ENCODE results near the gene PDE9A. TPM values are rescaled to one million over a fixed set of nuclear protein-coding genes. Genes with fewer than 3 reads are reported as not detected.

PDE9A gene
- total RNA-seq, 1 donor, result not detected

GRCh38 chr21:42646836-42647235 lies 6.6 kb upstream of the PDE9A start:
- H3K4me3 ChIP-seq (ENCODE audit: low read depth, low read length), result no peak overlapping the region
- no peak for DNase-seq (ENCODE audit: low read depth)
- TF ChIP-seq, protein P1, sequence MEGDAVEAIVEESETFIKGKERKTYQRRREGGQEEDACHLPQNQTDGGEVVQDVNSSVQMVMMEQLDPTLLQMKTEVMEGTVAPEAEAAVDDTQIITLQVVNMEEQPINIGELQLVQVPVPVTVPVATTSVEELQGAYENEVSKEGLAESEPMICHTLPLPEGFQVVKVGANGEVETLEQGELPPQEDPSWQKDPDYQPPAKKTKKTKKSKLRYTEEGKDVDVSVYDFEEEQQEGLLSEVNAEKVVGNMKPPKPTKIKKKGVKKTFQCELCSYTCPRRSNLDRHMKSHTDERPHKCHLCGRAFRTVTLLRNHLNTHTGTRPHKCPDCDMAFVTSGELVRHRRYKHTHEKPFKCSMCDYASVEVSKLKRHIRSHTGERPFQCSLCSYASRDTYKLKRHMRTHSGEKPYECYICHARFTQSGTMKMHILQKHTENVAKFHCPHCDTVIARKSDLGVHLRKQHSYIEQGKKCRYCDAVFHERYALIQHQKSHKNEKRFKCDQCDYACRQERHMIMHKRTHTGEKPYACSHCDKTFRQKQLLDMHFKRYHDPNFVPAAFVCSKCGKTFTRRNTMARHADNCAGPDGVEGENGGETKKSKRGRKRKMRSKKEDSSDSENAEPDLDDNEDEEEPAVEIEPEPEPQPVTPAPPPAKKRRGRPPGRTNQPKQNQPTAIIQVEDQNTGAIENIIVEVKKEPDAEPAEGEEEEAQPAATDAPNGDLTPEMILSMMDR (IDR thresholded peaks at IDR 0.05; ENCODE audit: insufficient read depth, low read length), result no peak

DNA sequence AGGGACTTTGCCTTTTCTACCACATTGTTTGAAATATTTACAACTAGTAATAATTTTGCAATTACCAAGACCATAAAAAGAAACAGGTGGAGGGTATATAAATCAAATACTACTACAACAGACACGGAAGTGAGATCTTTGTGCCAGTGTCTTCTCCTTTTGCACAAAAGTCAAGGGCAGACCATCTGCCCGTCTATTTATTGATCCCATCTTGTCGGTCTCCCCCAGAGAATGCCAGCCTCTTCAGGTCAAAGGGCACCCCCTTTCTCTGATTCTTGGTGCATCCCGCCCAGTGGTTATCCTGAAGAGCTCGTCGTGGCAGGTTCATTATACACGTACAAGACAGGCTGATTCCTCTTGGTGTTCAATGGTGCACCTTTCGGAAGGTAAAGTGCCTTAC lies 4.8 kb upstream of the PDE9A start:
- no peak for DNase-seq (ENCODE audit: low read depth)
- no peak overlapping the region for H3K4me3 ChIP-seq (ENCODE audit: low read depth, low read length)
- TF ChIP-seq, protein P1 (IDR thresholded peaks at IDR 0.05; ENCODE audit: insufficient read depth, low read length), result no peak

DNA sequence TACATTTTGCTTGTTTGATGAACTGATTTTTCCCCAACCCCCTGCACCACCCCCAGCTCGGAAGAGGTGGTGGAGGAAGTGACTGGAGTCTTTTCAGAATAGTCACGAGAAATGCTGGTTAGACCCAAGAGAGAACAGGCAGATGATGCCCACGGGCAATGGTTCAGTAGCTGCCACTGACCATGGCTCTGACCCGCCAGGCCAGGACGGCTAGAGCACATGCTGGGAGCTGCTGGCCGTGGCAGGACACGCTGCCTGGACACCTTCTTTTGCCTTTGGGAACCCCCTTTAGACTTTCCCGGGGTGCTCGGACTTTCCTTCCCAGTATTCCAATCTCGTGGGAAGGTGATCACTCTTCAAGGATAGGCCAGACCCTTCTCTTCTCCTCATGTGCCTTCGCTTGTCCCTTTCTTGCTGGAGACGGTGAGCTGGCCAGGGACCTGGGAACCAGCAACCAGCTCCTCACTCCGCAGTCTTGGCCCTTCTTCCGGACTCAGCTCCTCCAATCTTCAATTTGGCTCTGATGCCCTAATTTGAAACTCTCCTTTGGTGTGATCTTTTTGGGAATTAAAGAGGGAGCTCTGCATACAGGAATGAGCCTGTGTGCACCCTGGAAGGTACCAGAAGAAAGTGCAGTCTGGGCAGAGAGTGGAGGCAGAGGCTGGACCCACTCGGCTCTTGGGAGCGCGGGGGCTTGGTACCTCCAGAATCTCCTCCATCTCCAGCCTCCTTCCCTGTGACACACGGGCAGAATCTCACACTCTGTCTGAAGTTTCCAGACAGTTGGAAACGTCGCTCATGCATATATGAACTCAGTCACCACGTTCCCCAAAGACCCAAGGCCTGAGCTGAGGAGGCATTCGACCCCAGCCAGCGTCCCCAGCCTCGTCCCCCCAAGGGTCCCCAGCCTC lies 4.0 kb upstream of the PDE9A start:
- TF ChIP-seq, protein P1 (IDR thresholded peaks at IDR 0.05; ENCODE audit: insufficient read depth, low read length), result no peak
- no peak for DNase-seq (ENCODE audit: low read depth)
- H3K4me3 ChIP-seq (ENCODE audit: low read depth, low read length), result no peak overlapping the region

- TF ChIP-seq, protein P1 (IDR thresholded peaks at IDR 0.05; ENCODE audit: insufficient read depth, low read length), result no peak
- H3K4me3 ChIP-seq (ENCODE audit: low read depth, low read length), result no peak overlapping the region
- no peak for DNase-seq (ENCODE audit: low read depth)
These were observed 3.4 kb upstream of the PDE9A start for GRCh38 chr21:42650033-42650370.

DNA sequence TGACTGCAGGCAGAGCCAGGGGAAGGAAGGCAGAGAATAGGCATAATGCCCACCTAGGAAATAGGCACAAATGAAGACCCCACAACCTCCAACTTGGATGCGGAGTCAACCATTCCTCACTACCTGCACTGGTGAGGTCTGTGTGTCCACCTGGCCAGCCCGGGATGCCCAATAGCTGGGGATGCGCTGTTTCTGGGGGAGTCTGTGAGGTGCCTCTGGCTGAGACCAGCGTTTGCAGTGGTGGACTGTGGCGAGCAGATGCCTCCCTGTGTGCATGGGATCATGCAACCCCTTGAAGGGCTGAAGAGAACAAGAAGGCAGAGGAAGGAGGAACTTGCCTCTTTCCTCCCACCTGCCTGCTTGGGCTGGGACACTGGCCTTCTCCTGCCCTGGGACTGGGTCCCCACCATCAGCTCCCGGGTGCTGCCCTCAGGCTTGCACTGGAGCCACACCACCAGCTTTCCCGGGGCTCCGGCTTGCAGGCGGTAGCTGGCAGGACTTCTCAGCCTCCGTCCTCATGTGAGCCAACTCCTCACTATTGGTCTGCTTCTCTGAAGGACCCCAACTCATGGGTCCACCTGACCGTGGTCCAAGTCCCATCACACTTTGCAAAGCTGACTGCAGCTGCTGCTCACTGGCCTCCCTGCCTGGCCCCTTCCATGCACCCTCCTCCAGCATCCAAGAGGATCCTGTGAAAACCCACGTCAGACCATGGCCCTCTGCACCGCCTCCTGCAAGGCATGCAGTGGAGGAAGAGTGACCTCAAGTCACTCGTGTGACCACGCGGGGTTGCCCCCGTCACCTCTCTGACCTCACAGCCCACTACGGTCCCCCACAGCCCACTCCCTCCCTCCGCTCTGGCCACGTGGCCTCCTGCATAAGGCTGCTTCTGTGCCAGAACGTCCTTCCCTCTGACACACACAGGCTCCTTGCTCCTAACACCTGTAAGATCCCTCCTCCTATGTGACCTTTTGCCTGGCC lies 2.7 kb upstream of the PDE9A start:
- no peak for DNase-seq (ENCODE audit: low read depth)
- TF ChIP-seq, protein P1 (IDR thresholded peaks at IDR 0.05; ENCODE audit: insufficient read depth, low read length), result no peak
- H3K4me3 ChIP-seq (ENCODE audit: low read depth, low read length), result no peak overlapping the region

DNA sequence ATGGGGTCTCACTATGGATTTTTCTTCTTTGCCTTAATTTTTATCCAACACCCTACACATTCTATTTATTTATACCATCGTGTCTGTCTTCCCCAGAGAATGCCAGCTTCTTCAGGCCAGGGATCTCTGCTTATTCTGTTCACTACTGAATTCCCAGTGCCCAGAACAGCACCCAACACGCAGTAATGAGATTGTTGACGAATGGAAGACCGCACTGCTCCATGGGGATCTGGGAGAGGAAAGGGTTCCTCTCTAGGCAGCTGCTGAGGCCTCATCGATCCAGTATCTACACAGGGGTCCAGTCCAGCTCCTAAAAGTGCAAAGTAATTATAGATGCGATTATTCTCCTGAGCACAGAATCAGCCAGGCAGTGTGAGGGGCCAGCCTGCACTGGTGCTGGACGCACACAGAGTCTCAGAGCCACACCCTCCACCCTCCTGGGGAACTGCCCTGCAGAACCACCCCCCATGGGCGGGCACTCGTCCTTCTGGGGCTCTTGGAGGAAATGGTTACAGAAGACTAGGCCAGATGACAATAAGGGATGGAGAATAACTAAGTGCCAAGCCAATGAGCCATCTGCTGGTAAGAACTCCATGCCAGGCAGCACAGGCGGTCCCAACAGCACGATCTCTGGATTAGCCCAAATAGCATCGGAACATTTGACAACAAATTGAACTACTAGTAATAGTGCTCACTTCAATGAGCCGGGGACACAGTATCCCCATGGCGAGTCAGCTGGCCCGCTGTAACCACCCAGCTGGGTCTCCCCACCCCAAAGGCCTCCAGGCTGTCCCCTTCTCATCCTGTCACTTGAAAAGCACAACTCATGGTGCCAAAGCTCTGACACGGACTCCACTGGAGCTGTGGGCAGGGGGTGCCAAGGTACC lies 1.7 kb upstream of the PDE9A start:
- TF ChIP-seq, protein P1 (IDR thresholded peaks at IDR 0.05; ENCODE audit: insufficient read depth, low read length), result no peak
- no peak overlapping the region for H3K4me3 ChIP-seq (ENCODE audit: low read depth, low read length)
- no peak for DNase-seq (ENCODE audit: low read depth)
